Activated naive CD4-positive, alpha-beta T cell treated with anti-CD3 and anti-CD28 coated beads for 36 hours (primary cell): ENCODE measurements around the gene RBM14. TPM values are rescaled to one million over a fixed set of nuclear protein-coding genes. Genes with fewer than 3 reads are reported as not detected.

ENCODE experiments used
- CTCF ChIA-PET: fragments of 350-600 bp; sonication (Branson Sonifier 250); formaldehyde crosslinking; loops from one replicate; lab custom pipeline; 2021; ENCODE audit warnings: antibody characterized with exemption; lab: Charles Lee
- DNase-seq: peaks from one replicate; pipeline ENCODE4 v3.0.0-alpha.2; 2020
- H3K27ac Mint-ChIP-seq: one replicate; pipeline ENCODE4 v1.8.0; 2021; ENCODE audit warnings: mild to moderate bottlenecking, mixed read lengths
- H3K27me3 Mint-ChIP-seq: one replicate; pipeline ENCODE4 v1.8.0; 2021; ENCODE audit warnings: low read depth, mixed read lengths
- H3K36me3 Mint-ChIP-seq: one replicate; pipeline ENCODE4 v1.8.0; 2021; ENCODE audit warnings: low read depth, mixed read lengths
- H3K4me1 Mint-ChIP-seq: one replicate; pipeline ENCODE4 v1.8.0; 2021; ENCODE audit warnings: low read depth, mixed read lengths
- H3K4me3 Mint-ChIP-seq: one replicate; pipeline ENCODE4 v1.8.0; 2021; ENCODE audit warnings: mild to moderate bottlenecking, moderate library complexity, mixed read lengths
- H3K9me3 Mint-ChIP-seq: one replicate; pipeline ENCODE4 v1.8.0; 2021; ENCODE audit warnings: mixed read lengths
- intact Hi-C: fragments of 100-400 bp; cut with micrococcal nuclease; formaldehyde crosslinking; loops from one replicate; pipeline ENCODE4 v1.15.1; 2023
- total RNA-seq, 2 experiments: library from RNA; stranded (reverse); gene quantifications; one replicate each; pipeline ENCODE4 v1.2.3, GENCODE V29; 2021

RBM14 gene
- total RNA-seq, 2 experiments from 2014 or later, result 160 to 173 TPM

DNA sequence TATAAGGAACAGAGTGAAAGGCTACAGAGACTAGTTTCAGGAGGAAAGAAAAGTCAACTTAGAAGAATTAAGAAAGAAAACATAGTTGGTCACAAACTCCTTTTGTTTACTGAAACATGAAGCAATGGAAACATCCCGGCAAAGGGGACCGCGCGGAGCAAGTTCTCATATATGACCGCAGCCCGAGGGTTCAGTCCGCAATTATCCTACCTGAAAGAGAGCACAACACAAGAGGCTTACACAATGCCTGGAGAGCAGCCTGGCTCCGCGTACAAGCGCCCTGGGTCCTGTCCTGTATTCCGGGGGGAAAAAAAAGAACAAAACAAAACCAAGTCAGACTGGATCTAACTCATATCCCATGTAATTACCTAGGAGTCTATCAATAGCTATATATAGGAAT is 48.9 kb downstream of the RBM14 start:
- H3K4me3 Mint-ChIP-seq, result no peak overlapping the region
- H3K9me3 Mint-ChIP-seq, result no peaks in the 10 kb centered on the region
- peaks cover 18% of the 10 kb centered on the region for H3K36me3 Mint-ChIP-seq
- CTCF ChIA-PET, result no interaction called here
- intact Hi-C loops, result no loop called here
- H3K27ac Mint-ChIP-seq, result no peak overlapping the region
- H3K4me1 Mint-ChIP-seq, result peaks cover 13% of the 10 kb centered on the region
- H3K27me3 Mint-ChIP-seq, result no peaks in the 10 kb centered on the region
- DNase-seq, result no peak

DNA sequence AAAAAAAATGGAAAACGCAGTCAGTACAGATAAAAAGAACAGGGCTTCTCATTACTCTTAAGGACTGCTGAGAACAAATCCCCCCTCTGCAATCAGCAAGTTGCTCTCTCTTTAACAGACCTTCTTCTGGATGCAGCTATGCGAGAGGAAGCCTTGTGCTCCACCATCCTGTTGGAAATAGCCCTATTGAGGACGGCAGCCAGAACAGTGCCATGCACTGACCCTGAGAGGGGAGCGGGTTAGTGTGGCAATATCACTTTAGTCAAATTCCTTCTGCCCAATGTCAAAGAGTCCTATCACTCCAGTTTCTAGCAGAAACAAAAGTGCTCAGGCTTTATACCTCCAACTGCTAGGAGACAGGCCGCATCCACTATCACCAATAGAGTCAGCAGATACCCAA is 54.4 kb downstream of the RBM14 start:
- H3K27me3 Mint-ChIP-seq, result no peaks in the 10 kb centered on the region
- intact Hi-C loops, result loop anchor here (10.0 kb wide), 1 partner anchor 1134 kb away; no protein-coding TSS in a partner anchor
- H3K4me3 Mint-ChIP-seq, result no peak overlapping the region
- H3K9me3 Mint-ChIP-seq, result no peaks in the 10 kb centered on the region
- peaks cover 28% of the 10 kb centered on the region for H3K4me1 Mint-ChIP-seq
- no peak for DNase-seq
- no peak overlapping the region for H3K27ac Mint-ChIP-seq
- peaks cover 13% of the 10 kb centered on the region for H3K36me3 Mint-ChIP-seq
- CTCF ChIA-PET, result no interaction called here

DNA sequence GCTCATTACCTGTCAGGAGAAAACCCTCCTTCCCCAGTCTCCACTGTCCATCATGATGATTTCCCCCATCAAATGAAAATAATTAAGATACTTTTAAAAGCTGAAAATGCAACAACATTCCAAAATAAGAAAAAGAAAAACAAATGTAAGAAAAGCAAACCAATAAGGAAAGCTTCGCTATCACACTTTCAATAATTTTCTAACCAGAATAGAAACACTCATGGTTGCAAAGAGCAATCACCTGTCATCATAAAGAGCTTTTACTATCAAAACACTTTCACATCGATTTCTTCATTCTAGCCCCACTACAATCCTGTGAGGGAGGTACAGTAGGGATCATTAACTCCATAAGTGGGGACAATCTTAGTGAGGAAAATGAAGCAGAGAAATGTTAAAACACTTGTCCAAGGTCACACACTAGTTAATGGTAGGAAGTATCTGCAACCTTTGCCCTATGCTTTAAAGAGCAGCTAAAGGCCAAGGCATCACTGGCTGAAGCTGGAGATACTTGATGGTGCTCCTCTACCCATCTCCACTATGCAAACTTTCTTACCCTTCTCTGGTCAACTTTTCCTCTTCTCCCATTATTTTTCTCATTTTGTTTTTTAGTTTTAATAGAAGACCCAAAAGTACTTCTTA is 58.7 kb downstream of the RBM14 start:
- DNase-seq, result no peak
- peak overlapping the region; percentile 7 for H3K4me3 Mint-ChIP-seq
- H3K27ac Mint-ChIP-seq, result no peak overlapping the region
- H3K9me3 Mint-ChIP-seq, result no peaks in the 10 kb centered on the region
- intact Hi-C loops, result loop anchor here (10.0 kb wide), 1 partner anchor 1130 kb away; no protein-coding TSS in a partner anchor
- H3K36me3 Mint-ChIP-seq, result peaks cover 16% of the 10 kb centered on the region
- H3K27me3 Mint-ChIP-seq, result no peaks in the 10 kb centered on the region
- peaks cover 33% of the 10 kb centered on the region for H3K4me1 Mint-ChIP-seq
- CTCF ChIA-PET, result interaction anchor here (0.7 to 1.3 kb wide), 4 partner anchors 39 to 396 kb away, joined by 3 to 4 read pairs (median 3); partner anchors contain the start of gene CCDC87

DNA sequence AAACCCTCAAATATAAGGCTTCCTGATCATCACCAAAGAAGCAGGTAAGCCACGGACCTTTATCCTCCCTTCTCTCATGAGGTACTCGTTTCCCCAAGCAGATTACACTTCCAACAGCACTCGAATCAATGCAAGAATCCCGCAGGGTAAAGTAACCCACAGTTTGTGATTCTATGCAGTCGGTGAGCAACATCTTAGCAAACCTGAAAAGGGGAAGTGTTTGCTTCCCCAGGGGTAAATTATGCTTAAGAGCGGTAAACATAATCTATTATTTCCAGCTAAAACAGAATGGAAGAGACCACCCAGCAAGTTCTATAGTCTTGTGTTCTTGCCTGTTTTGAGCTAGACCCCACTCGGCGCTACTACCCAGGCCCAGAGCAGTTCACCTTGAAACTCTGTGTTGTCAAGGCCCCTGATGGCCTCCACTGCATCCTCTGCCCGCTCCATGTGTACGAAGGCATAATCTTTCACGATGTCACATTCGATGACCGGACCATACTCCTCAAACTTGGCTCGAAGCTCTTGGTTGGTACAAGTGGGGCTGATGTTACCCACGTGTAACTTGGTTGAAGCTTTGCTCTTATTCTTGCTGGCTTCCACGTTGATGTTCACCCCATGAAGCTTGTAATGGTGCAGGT is 60.0 kb downstream of the RBM14 start:
- Mint-ChIP-seq H3K4me3 (peak overlapping the region; percentile 96), H3K36me3 (peaks cover 16% of the 10 kb centered on the region), H3K27ac (peak overlapping the region; percentile 97), H3K9me3 (no peaks in the 10 kb centered on the region), H3K4me1 (peaks cover 30% of the 10 kb centered on the region), H3K27me3 (no peaks in the 10 kb centered on the region)
- intact Hi-C loops, result loop anchor here (10.0 kb wide), 1 partner anchor 1128 kb away; no protein-coding TSS in a partner anchor
- CTCF ChIA-PET, result interaction anchor here (0.8 to 2.5 kb wide), 7 partner anchors 22 to 291 kb away, joined by 3 to 14 read pairs (median 4); partner anchors contain the start of genes ACTN3, RBM4 and ZDHHC24
- no peak for DNase-seq

Other genes starting within 250 kb of the RBM14 start
- 1 to 10 TPM; 6.6 to 7.4 TPM for gene SLC29A2, start 244.9 kb upstream of the RBM14 start, total RNA-seq
- gene NPAS4, start 195.6 kb upstream of the RBM14 start, total RNA-seq, result not detected
- 100 to 1,000 TPM; 143 to 144 TPM for gene MRPL11, start 177.8 kb upstream of the RBM14 start, total RNA-seq
- 1 to 10 TPM; 2.3 to 2.4 TPM for gene PELI3, start 149.7 kb upstream of the RBM14 start, total RNA-seq
- gene DPP3, start 136.2 kb upstream of the RBM14 start, total RNA-seq, result 10 to 100 TPM; 73.8 to 80.1 TPM
- 10 to 100 TPM; 10.1 to 10.9 TPM for gene BBS1, start 106.0 kb upstream of the RBM14 start, total RNA-seq
- 10 to 100 TPM; 11.5 to 13.4 TPM for gene ZDHHC24, start 70.6 kb upstream of the RBM14 start, total RNA-seq
- under 1 TPM in 1 of 2 experiments, not detected in 1; 0.07 TPM for gene ACTN3, start 69.7 kb upstream of the RBM14 start, total RNA-seq
- under 1 TPM; 0.64 to 0.96 TPM for gene CTSF, start 48.0 kb upstream of the RBM14 start, total RNA-seq
- under 1 TPM; 0.07 to 0.12 TPM for gene CCDC87, start 23.6 kb upstream of the RBM14 start, total RNA-seq
- gene CCS, start 23.4 kb upstream of the RBM14 start, total RNA-seq, result 10 to 100 TPM; 22.6 to 22.8 TPM
- 10 to 100 TPM; 85.9 to 98.1 TPM for gene RBM4, start 22.1 kb downstream of the RBM14 start, total RNA-seq
- gene RBM4B, start 61.3 kb downstream of the RBM14 start, total RNA-seq, result 10 to 100 TPM; 10.9 to 11.7 TPM
- 1 to 10 TPM; 1.8 to 3.0 TPM for gene SPTBN2, start 112.6 kb downstream of the RBM14 start, total RNA-seq
- 10 to 100 TPM; 19.3 to 20.6 TPM for gene RCE1, start 226.8 kb downstream of the RBM14 start, total RNA-seq
- 10 to 100 TPM; 13.3 to 16.1 TPM for gene LRFN4, start 240.4 kb downstream of the RBM14 start, total RNA-seq